Hematopoietic multipotent progenitor cell treated with erythropoietin and hydrocortisone succinate and interleukin-3 and kit ligand, for 6 days (in vitro differentiated cells): ENCODE data around the gene ADAMTS7.
A peak's percentile ranks its signal among the peaks of the same experiment; 100 is the strongest.

Experiments
- DNase-seq: peaks from one replicate; pipeline ENCODE4 v3.0.0-alpha.2; 2015

Gene ADAMTS7

DNA sequence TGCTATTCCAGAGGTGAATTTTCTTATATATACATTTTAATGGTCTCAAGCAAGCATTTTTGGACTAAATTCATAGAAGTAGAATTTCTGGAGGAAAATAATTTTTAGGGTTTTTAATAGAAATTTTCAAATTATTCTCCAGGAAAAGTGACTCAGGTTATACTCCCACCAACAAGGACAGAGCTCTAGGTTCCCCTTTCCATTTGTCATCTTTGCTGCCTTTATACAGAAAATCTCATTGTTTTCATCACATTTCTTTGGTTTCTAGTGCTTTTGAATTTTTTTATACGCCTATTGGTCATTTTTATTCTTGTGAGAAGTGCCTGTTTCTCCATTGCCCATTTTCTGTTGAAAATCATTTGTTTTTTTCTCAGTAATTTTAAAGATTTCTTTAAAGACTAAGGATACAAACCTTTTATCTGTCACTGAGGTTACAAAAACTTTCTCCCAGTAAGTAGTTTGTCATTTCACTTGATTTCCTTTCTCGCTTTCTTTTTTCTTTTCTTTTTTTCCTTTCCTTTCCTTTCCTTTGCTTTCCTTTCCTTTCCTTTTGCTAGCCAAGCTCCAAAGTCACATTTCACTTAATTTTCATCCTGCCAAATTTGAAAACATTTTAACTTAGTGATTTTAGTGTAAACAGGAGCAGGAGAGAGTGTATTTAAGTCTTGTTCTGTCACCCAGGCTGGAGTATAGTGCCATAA, 93.2 kb downstream of the ADAMTS7 start:
- DNase-seq, result no peak

DNA sequence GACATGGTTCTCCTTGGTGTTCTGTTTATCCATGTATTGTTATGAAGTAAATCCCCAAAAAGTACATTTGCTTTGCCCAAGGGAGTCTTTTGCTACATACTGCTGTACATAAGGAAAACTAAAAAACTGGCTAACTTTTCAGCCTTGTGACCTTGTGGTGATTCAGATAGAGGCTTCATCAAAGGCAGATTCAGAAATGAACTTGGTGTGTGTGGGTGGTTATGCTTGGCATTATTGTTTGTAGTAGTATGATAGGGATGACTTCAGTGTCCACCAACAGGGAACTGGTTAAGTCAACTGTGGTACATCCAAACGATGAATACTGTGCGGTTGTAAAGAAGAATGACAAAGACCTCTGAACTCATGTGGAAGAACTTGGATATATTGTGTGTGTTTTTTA, 94.6 kb downstream of the ADAMTS7 start:
- no peak for DNase-seq

DNA sequence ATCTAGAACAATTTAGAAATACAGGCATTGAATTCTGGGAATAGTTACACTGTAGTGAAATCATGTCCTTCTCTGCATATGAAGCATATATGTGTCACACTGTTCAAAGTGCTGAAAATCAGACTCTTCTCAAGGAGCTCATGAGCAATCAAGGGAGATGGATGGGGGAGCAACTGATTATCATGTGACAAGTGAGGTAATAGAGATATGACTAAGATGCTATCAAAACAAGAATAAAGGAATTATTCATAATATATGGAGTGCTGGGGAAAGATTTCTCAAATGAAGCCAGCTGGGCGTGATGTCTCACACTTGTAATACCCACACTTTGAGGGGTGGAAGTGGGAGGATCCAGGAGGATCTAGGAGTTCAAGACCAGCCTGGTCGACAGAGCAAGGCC, 95.3 kb downstream of the ADAMTS7 start:
- no peak for DNase-seq

DNA sequence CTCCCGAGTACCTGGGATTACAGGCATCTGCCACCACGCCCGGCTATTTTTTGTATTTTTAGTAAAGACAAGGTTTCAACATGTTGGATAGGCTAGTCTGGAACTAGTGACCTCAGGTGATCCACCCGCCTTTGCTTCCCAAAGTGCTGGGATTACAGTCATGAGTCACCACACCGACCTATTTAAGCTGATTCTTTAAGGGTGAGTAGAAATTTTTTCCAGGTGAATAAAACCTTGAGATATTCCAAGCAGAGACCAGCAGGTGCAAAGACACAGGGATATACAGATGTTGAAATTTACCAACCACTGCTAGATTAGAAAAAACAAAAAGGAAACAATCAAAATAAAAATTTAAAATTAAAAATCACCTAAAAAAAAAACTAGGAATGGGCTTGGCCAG, 95.8 kb downstream of the ADAMTS7 start:
- DNase-seq, result no peak

DNA sequence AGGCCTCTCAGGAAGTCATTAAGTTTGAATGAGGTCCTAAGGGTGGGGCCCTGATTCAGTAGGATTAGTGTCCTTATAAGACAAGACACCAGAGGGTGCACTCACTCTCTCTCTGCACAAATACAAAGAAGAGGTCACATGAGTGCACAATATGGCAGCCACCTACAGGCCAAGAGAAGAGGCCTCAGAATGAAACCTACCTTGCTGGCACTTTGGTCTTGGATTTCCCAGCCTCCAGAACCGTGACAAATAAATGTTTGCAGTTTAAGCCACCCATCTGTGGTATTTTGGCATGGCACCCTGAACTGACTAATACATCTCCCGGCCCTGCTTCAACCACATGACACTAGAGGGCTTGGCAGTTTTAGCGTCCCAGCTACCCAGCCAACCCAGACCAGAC, 96.4 kb downstream of the ADAMTS7 start:
- peak; percentile 57 for DNase-seq

DNA sequence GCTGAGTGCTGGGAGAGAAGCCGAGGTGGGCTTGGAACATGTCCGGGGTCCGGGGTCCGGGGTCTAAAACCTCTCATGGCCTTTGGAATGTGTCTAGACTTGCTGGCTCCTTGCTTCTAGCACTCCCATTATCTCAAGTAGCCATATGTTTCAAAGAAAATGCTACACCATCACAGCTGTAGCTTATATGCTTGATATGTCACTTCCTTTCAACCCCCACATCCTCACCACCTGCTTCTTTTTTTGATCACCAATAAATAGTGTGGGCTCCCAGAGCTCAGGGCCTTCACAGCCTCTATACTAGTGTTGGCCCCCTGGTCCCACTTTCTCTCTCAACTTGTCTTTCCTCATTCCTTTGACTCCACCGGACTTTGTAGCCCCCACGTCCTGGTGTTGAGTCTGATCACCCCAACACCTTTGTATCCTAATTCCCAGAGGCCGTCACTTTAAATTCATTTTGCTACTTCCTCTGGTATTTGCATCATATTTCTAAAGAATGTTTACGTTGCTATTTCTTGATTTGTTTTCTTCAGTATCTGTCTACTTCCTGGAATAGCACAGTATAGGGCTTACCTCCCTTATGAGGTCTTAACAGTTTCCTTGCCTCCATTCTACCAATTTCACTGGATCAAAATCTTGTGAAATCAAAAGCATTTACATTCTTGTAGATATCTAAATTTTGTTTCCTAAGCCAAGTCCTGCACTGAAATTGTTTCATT, 98.3 kb downstream of the ADAMTS7 start:
- DNase-seq, result no peak

DNA sequence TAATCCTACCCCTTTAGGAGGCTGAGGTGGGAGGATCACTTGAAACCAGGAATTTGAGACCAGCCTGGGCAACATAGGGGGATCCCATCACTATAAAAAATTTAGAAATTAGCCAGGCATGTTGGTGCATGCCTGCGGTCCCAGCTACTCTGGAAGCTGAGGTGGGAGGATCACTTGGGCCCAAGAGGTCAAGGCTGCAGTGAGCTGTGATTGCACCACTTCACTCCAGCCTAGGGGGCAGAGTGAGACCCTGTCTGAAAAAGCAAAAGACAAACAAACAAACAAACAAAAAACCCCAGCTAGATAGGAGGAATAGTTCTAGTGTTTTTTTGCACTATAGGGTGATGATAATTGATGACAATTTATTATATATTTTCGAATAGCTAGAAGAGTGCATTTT, 99.6 kb downstream of the ADAMTS7 start:
- no peak for DNase-seq

DNA sequence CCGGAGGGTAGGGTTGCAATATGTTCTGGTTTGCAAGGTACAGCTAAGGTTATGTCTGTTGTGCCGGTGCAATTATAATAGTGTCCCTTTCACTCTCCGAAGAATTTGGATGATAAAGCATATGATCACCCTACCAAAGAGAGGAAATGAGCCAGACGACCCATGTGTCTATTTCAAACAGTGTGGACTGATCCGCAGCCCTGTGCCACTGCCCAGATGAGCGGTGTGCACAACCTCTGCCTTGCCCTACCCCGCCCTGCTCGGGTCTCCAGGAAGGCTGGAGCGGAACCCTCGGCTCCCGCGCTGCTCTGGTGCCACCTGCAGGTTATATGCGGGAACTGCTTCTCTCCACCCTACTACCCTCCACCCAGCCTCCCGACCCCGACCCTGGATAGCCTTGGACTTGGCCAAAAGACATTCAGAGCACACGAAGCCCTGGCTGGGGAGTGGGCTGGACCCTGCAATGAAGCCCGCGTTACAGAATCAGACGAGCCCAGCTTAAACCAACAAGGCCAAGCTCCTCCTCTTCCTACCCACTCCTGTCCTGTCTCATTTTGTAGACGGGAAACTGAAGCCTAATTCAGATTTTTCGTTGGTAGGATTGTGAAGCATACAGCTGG, 101.9 kb downstream of the ADAMTS7 start:
- peak; percentile 85 for DNase-seq
